GOT3 (cell line): ENCODE results near the gene ATP11A.

ENCODE experiments used
- DNase-seq: peaks from one replicate; lab custom pipeline; 2025; ENCODE audit warnings: mixed read lengths; lab: John Stamatoyannopoulos, UW

The ATP11A gene

GRCh38 chr13:112710855-112711527 is 21.2 kb downstream of the ATP11A start:
- DNase-seq: no peak

GRCh38 chr13:112711528-112712265 is 21.9 kb downstream of the ATP11A start:
- DNase-seq: peak; percentile 31

- DNase-seq: no peak
These were observed 22.8 kb downstream of the ATP11A start for GRCh38 chr13:112712451-112713207.

- no peak for DNase-seq
These were observed 23.8 kb downstream of the ATP11A start for GRCh38 chr13:112713517-112714253.

- no peak for DNase-seq
These were observed 24.7 kb downstream of the ATP11A start for GRCh38 chr13:112714376-112715174.

GRCh38 chr13:112715210-112715609 is 25.4 kb downstream of the ATP11A start:
- no peak for DNase-seq

GRCh38 chr13:112715715-112716460 is 26.1 kb downstream of the ATP11A start:
- no peak for DNase-seq

- no peak for DNase-seq
These were observed 26.6 kb downstream of the ATP11A start for GRCh38 chr13:112716461-112716820.

- DNase-seq: no peak
These were observed 27.1 kb downstream of the ATP11A start for GRCh38 chr13:112716841-112717520.

GRCh38 chr13:112718318-112718717 is 28.5 kb downstream of the ATP11A start:
- DNase-seq: no peak

- no peak for DNase-seq
These were observed 29.2 kb downstream of the ATP11A start for GRCh38 chr13:112719016-112719415.

GRCh38 chr13:112719556-112719955 is 29.7 kb downstream of the ATP11A start:
- no peak for DNase-seq

- no peak for DNase-seq
These were observed 30.4 kb downstream of the ATP11A start for GRCh38 chr13:112720251-112720650.

- DNase-seq: no peak
These were observed 31.0 kb downstream of the ATP11A start for GRCh38 chr13:112720814-112721197.

GRCh38 chr13:112721198-112722104 is 31.6 kb downstream of the ATP11A start:
- no peak for DNase-seq

GRCh38 chr13:112722433-112723263 is 32.8 kb downstream of the ATP11A start:
- no peak for DNase-seq

GRCh38 chr13:112723771-112724170 is 33.9 kb downstream of the ATP11A start:
- DNase-seq: no peak

- no peak for DNase-seq
These were observed 35.0 kb downstream of the ATP11A start for GRCh38 chr13:112724788-112725345.
